ENCODE measurements around the gene TUBB.

- TF ChIP-seq PATZ1 (CRISPR knock-in tag; IDR thresholded peaks at IDR 0.05; ENCODE audit: borderline replicate concordance), result no peak
- TF ChIP-seq ZC3H10 (CRISPR knock-in tag; IDR thresholded peaks at IDR 0.05), result no peak
- TF ChIP-seq ESRRG (CRISPR knock-in tag; IDR thresholded peaks at IDR 0.05), result no peak
- no peak for TF ChIP-seq ZFP30 (CRISPR knock-in tag; IDR thresholded peaks at IDR 0.05)
- no peak for TF ChIP-seq PPARA (CRISPR knock-in tag; IDR thresholded peaks at IDR 0.05; ENCODE audit: borderline replicate concordance)
- no peak for TF ChIP-seq ZNF70 (CRISPR knock-in tag; IDR thresholded peaks at IDR 0.05)
- no peak for TF ChIP-seq ZNF8 (CRISPR knock-in tag; IDR thresholded peaks at IDR 0.05)
- TF ChIP-seq OSR1 (CRISPR knock-in tag; IDR thresholded peaks at IDR 0.05), result no peak
- no peak for TF ChIP-seq CREB5 (CRISPR knock-in tag; IDR thresholded peaks at IDR 0.05; ENCODE audit: low read depth)
- no peak for TF ChIP-seq RARB (CRISPR knock-in tag; IDR thresholded peaks at IDR 0.05)
- TF ChIP-seq TSHZ2 (CRISPR knock-in tag; IDR thresholded peaks at IDR 0.05), result no peak
These were observed at the start of gene TUBB for GRCh38 chr6:30719791-30720737.
